Ureter (tissue), 1 donor: ENCODE measurements around the gene IGF1R. TPM values are rescaled to one million over a fixed set of nuclear protein-coding genes. Genes with fewer than 3 reads are reported as not detected.
A peak's percentile ranks its signal among the peaks of the same experiment; 100 is the strongest.

Experiments used
- DNase-seq: peaks from one replicate; pipeline ENCODE4 v3.0.0-alpha.2; 2020; ENCODE audit warnings: low spot score
- total RNA-seq: library from RNA; stranded (reverse); gene quantifications from one replicate; pipeline ENCODE4 v1.2.4, GENCODE V29; 2023
- donor health status: DM: yes; HTN: yes; CAD: no.

Gene IGF1R
- total RNA-seq, 1 donor from 2014 or later, result 88.6 TPM

DNA sequence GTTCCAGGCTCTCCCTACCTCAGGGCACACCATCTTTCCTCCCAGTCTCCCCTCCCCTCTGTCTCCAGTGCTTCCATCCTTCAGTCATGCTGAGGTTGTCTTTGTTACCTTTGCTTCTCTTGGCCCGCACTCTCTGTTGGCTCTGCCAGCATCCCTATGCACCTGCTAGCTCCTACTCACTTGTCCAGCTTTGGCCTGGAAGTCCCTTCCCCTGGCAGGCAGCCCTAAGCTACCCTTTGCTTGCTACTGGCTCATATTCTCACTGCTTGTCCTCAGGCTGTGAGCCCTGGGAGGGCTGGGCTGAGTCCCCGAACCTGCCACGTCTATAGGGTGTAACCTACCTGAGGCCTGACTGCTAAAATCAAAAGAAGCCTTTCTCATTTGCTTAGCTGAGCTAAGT, 236.6 kb downstream of the IGF1R start:
- no peak for DNase-seq

DNA sequence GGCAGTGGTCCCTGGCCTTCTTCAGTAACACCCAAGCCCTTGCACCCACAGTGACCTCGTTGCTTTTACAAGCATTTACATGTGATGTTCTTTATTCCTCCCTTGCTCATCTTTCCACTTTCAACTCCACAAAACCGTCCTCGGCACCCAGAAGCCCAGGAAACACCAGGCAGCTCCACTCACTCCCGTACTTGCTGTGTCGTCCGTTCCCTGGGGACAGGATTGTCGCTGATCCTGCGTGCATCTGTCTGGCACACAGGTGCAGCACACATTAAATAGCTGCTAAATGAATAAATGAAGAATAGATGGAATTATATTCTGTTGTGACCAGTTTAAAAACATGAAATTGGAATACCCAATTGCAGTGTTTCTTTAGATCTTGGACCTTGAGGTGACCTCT, 239.6 kb downstream of the IGF1R start:
- no peak for DNase-seq

DNA sequence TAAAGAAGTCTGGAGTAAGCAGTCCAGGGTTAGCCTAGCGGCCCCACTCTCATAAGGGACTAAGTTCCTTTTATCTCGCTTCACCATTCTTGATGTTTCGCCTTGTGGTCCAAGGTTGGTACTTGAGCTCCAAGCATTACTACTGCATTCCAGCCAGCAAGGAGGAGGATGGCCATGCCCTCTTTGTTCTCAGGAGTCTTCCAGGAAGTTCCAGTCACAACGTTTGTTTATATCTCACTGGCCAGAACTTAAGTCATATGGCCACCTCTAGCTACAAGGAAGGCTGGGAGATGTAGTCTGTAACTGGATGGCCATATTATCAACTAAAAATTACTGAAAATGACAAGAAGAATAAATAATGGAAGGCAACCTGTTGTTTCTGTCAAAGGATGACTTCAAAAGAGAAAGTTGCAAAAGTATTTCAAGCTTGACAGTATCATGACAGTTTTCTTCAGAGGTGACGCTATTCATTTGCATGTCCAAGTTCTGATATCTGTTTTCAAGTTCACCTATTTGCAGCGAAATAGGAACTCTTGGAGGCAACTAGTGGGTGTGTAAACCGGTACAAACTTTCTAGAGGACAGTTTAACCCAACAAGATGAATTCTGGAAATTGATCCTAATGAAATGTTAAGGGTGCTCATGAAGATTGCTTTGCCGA, 240.6 kb downstream of the IGF1R start:
- no peak for DNase-seq

DNA sequence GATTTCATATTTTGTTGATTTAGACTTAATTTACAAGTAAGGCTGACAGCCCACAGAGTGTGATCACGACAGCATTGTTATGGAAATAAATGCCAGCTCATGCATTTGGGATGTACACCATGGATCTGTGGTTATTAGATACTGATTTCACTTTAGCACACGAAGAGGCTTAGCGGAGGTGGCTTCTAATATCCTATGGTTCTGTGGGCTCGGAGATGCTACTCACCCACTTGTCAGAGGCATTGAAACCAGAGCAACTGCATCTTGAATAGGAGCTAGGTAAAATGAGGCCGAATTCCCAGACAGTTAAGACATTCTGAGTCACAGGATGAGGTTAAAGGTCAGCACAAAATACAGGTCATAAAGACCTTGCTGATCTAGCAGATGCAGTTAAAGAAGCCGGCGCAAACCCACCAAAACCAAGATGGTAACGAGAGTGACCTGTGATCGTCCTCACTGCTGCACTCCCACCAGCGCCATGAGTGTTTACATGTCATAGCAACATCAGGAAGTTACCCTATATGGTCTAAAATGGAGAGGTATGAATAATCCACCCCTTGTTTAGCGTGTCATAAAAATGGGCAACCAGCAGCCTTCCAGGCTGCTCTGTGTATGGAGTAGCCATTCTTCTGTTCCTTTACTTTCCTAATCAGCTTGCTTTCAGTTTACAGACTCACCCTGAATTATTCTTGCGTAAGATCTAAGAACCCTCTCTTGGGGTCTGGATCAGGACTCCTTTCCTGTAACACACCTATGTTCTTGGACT, 241.8 kb downstream of the IGF1R start:
- no peak for DNase-seq

DNA sequence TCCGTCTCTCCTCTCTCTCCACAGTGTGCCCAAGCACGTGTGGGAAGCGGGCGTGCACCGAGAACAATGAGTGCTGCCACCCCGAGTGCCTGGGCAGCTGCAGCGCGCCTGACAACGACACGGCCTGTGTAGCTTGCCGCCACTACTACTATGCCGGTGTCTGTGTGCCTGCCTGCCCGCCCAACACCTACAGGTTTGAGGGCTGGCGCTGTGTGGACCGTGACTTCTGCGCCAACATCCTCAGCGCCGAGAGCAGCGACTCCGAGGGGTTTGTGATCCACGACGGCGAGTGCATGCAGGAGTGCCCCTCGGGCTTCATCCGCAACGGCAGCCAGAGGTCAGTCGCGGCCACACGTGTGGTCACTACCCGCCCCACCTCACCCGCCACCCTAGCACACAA, 243.0 kb downstream of the IGF1R start:
- DNase-seq, result no peak

DNA sequence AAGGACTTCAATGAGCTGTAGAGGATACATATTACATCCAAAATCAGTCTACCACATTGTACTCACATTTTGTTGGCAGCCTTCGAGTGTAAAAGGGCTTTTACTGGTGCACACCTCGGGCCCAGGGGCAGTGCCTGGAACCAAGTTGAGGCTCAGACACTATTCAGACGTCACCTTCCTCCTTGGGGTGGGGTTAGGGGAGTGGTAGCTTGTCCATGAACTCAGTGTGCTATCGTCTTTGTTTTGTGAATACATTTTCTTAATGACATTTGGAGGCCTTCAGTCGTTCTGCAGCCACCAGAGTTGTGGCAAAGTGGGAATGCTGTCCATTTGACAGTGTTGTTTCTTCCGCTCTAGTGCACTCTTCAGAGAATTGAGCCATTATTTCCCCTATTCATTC, 245.1 kb downstream of the IGF1R start:
- DNase-seq, result no peak

DNA sequence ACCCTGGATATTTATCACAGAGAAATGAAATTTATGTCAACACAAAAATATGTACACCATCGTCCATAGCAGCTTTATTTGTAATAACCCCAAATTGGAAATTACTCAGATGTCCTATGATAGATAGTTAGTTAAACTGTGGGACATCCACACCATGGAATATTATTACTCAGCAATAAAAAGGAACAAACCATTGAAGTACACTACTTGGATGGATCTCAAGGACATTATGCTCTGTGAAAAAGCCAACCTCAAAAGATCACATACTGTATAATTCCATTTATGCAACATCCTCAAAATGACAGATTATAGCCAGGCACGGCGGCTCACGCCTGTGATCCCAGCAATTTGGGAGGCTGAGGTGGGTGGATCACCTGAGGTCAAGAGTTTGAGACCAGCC, 246.0 kb downstream of the IGF1R start:
- DNase-seq, result no peak

DNA sequence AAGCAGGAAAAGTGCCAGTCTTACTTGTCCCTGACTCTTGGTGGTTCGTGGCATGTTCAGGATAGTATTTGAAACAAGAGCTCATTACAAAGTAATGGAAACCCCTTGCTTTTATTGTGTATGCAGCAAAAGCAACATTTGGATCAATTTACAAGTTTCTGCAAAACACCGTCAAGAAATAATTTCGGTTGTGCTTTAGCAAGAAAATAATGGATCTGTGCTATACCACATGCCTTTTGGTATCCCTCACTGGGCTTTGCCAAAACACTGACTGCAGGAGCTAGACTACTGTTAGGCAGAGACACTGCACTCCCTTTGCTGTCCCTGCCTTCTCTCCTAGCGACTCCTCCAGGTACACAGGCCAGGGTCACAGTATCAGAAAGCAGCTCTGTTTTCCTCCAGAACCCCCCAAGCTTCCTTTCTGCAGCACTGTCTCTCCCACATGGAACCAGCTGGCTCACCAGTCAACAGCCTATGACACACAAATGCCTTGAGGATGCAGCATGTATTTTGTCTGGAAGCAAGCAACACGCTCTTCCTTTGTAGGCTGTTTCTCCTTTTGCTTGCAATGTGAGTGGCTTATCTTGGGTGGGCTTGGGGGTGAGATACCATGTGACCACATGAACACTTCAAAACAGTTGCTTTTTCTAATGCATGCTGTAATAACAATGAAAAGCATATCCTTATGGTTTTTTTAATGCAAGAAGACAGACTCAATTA, 247.8 kb downstream of the IGF1R start:
- DNase-seq, result no peak

DNA sequence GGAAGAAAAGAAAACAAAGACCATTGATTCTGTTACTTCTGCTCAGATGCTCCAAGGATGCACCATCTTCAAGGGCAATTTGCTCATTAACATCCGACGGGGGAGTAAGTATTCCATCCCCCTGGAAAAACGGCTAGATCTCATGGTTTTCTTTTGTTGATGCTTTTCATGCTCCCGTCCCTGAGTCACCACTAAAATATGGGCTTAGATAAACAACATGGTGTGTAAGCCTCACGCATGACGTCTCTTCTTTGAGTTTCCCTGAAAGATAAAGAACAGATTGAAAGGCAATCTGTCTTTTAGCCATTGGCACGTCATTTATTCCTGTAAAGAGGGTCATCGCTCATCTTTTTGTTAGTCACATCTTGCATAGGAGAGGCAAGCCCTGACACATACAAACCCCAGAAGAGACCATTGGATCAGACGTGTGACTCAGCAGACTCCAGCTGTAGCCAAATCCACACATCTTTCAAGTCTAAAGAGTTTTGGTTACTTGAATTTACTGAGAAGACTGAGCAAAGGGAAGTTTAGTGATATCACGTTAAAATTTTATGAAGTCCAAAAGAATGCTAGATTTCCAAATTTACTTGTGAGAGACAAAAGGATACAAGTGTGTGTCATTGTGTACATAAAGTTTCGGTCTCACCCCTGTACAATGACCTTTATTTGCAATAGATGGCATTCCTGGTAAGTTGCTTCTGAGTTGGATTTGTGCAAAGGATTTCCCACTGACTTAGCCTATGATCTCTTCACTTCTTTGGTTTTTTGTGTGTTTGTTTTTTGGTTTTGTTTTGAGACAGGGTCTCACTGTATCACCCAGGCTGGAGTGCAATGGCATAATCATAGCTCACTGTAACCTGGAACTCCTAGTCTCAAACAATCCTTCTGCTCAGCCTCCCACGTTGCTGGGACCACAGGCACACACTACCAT, 248.7 kb downstream of the IGF1R start:
- no peak for DNase-seq

DNA sequence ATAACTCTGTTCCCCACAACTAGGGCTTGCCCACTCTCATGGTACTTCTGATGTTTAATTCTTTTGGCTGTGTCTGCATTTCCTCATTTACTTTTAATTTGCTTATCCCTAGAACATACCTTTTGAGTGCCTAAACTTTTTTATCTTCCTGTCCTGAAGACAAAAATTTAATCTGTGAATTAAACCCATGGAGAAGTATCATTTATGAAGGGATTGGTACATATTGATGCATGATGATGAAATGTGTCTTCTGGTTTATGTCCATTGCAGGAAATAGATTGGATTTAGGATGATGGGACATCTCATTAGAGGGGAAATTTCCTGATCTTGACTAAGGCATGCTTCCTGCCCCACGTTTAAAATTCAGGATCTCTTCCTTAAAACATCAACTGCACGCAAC, 249.8 kb downstream of the IGF1R start:
- no peak for DNase-seq

DNA sequence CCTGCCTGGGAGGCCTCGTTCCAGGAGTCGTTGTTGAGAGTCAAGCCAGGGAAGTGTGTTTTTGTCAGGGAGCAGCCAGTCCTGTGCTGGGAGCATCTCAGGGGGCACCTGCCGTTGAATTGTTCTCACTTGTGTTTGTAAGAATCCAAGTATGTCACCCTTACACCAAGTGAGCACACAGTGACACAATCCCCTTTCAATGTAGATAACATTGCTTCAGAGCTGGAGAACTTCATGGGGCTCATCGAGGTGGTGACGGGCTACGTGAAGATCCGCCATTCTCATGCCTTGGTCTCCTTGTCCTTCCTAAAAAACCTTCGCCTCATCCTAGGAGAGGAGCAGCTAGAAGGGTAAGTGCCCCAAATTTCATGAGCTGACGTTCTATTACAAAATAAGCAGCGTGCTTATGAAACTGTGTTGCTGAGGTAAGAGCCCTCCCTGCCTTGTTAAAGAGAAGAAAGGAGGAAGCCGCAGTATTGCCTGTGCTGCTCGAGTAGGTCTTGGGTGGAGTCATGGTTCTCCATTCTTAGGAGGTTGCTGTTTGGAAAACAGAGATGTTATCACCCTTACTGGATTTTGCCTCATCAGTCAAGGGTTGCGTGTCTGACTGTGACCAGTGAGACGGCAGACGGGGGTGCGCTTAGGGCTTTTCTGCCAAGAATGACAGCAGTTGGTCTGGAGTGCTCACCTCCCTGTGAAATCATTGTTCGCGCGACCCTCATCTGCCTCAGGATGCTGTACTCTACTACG, 251.1 kb downstream of the IGF1R start:
- no peak for DNase-seq

DNA sequence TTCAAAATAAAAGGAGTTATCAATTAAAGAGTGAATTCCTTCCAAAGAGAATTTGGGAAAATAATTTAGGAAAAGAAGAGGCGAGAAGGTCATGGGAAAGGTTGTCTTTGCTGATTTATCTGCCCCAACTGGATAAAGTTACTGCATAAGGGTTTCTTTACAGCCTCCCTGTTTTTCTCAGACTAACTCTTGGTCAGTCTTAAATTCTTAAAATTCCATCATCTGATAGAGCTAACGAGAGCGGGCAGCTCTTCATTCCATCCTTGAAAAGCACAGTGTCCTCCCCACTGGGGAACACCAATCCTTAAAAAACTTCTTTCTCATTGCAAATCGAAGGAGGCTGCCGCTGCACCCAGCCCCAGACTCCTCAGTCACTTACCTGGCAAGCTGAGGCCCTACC, 252.0 kb downstream of the IGF1R start:
- DNase-seq, result no peak

DNA sequence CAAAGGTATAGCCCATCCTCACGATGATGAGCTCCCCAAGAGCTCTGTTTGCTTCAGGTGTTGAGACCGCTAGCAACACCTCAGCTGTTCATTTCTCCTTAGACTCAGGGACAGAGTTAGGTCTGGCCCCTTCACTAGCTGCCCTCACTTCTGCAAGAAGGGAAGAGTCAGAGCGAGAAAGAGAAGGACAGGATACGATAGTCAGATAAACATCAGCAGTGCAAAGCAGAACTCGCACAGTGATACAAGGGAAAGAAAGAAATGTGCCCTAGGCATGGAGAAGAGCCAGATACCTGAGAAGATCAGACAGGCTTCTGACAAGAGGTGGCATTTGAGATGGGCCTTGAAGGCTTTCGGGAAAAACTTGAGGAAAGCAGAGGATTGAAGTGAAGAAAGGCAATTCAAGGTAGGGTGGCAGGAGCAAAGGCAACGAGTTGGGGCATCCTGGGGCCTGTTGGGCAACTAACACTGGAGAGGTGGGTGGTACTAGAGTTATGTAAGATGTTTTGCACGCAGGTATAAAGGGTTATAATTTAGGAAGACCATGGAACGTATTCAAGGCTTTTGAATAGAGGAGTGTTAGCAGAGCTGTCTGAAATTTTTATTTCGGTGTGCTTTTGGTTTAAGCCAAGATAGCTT, 253.2 kb downstream of the IGF1R start:
- DNase-seq, result no peak

DNA sequence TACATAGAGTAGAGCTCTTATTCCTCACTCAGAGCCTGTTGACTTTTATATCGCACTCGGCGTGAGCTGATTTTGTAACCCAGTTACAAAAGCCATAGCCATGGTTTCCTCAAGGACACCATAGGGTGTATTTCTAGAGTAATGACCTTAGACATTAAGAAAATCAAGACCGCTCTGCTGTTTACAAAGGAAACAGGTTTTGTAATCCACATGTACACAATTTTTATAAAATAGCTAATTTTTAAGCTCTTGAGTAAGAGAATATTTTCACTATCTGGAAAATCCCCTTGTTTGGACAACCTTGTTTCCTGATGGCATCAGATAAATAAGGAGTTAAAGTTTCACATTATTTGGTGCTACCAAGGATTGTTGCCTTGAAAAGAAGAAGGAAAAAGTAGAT, 254.6 kb downstream of the IGF1R start:
- DNase-seq, result no peak

DNA sequence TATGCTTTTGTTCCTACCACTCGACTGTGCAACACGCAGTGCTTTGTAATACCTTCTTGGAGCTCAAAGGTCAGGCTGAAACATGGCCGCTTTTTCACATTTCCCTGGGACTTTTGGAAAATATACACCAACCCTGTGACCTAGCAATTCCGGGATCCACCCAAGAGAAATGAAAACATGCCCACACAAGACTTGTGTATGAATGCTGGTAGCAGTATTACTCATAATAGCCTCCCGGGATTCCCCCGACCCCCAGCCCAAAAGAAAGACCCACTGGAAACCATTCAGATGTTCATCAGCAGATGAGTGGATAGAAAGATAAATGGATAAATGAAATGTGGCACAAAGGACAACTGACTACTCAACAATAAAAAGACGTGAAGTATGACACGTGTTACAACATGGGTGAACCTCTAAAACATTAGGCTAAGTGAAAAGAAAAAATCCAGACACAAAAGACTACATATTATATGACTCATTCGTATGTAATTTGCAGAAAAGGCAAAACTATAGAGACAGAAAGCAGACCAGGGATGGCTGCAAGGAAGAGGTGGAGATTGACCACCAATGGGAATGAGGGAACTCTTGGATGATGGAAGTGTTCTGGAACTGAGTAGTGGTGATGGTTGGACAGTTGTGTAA, 255.2 kb downstream of the IGF1R start:
- DNase-seq, result no peak

DNA sequence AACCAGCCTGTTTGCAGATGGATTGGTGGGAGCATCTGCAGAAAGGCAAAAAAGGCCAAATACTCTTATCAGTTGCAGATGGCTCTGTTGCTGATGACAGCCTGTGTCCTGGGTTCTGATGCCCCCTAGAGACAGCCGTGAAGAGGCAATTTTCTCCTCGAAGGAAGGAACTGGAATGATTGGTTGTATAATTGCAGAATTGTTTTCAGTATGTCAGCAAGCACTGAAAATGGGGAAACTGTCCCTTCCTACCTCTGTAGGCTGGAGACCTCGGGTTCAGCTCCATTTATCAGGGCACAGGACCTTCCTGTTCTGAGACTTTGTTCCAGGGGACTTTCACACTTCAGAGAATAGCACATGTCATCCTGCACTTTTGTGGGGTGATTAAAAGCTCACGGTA, 256.2 kb downstream of the IGF1R start:
- DNase-seq, result no peak

DNA sequence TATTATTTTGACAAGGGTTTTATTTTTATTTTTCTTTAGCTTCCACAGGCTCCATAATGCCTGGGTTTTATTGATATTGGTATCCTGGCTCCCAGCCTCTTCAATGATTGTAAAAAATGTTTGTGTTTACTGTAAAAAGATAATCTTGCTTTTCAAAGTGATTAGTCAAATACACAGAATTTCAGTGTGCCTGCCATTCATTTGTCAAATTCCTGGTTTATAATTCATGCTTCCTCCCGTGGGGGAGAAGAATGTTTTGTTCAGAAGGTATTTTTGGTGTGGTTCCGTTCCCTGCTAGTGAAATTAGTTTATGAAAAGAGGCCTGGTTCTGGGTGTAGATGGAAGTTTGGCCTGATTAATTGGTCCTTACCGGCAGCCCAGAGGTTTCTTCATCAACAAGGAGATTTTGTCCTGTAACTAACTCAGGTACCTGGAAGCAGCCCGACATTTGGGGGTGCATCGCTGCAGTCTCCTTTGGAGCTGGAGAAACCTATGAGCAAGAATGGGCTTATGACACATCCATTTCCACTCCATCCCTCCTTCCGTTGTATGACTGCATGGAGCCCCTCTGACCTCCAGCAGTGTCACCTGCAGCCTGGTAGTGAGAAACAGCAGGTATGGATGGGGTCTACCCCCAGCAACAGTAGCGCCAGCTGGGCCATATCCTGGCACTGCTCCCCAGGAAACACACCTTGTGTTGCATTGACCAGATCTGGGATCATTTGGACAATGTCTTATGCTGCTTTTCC, 257.8 kb downstream of the IGF1R start:
- DNase-seq, result no peak

DNA sequence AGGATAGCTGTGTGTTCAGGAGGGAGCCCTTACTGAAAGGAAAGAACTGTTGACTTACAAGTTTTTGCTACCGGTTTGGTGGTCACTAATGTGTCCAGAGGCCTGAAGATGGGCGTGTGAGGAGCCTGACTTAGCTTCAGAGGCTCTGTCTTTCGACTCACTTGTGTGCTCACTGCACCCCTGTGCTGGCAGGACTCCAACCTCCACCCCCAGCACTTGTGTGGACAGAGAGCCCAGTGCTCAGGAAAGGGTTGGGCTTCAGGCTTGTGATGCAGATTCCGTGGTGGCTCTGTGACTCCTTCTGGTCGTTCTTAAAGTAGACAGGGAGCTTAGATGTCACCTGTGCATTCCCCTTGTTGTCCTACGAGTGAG, 258.4 kb downstream of the IGF1R start:
- DNase-seq, result peak; percentile 76

DNA sequence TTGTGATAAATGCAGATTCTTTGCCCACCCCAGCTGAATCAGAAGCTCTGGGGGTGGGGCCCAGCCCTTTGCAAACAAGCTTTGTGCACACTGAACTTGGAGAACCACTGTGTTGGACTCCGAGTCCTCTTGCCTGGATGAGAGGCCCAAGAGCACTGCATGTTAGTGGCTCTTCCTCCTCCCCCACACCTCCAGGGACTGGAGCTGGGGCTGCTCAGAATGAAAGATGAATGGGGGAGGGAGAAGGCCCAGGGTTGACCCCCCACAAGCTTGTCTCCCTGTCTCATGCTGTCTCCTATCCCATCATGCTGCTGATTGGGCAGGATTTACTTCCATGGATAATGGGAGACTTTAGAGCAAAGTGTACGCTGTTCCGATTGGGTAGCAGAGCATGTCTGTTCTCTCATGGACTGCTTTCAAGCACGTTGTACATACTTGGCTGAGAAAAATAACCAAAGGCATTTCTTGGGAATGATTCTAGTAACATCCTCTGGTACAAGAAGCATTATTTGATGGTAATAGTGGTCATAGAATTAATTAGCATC, 259.7 kb downstream of the IGF1R start:
- DNase-seq, result no peak
